GM19372 (cell line): ENCODE measurements around the gene ANKRD10.
A peak's percentile ranks its signal among the peaks of the same experiment; 100 is the strongest.
"Not testable (repeated sequence)": the region's sequence is repeated elsewhere in the genome, so short reads cannot be mapped to it uniquely, and the experiment has no call there.

Experiments used
- ATAC-seq: cut with Tn5 transposase; IDR thresholded peaks from one replicate; pipeline ENCODE4 v1.9.1; 2021; ENCODE audit warnings: mild to moderate bottlenecking, low read depth, moderate library complexity; ENCODE audit not compliant: unreplicated experiment

Gene ANKRD10

DNA sequence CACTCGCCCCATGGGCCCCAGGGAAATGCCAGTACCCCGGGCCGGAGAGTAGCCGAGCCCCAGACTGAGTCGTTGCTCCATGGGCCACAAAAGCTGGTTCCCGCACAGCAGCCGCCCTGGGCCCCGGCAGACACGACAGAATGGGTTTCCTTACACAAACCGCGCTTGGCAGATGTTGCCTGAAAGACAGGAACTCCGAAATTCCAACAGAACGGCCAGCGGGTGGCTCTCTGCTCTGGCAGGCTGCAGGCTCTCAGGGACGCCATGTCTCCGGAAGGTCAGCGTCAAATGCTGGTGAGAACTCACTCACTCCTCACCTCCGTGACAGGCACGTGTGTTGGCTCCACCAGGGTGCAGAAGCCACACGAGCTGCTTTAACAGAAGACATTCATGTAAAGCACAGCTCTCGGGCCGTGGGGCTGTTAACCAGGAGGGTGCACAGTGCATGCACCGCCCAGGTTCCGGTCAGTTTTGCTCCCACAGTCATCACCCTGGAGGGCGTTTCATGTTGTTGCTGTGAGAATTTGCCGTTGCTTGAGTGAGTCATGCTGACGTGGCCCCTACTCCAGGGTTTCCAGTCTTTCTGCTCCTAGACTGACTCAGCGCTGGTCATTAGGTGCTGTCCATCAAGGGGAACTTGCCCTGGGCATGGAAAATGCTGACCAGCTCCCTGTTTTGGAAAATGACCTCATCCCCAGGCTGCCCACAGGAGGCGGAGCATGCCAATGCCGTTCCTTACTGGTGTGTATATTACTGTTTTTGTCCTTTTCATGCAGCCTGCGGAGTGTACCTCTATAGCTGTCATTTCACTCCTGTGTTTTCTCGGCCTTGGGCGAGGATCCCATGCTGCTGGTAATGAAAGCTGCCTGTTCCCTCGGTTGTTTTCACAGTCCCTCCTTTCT lies 44.8 kb downstream of the ANKRD10 start:
- no peak for ATAC-seq

DNA sequence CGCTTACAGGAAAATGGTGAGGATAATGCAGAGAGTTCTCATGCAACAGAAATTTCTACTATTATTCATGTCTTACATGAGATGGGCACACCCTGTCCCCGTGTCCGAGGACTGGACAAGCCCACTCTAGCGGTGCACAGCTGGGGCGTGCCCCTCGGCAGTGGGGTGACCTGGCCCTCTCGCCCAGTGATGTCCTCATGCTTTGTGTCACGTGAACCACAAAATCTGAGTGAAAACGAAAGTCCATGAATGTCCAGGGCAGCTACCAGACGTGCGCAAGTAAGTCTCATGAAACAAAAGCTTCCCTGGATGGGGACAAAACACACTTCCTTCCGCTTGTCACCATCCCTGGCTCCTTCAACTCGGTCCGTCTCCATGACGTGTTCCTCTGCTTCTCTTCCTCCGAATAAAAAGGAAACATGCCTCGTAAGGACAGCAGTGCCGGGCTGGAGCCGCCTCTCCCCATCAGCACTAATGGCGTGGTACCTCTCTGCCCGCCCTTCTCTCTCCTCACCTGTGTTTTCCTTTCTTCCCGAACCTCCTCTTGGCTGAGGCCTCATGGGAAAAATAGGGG lies 45.6 kb downstream of the ANKRD10 start:
- no peak for ATAC-seq

DNA sequence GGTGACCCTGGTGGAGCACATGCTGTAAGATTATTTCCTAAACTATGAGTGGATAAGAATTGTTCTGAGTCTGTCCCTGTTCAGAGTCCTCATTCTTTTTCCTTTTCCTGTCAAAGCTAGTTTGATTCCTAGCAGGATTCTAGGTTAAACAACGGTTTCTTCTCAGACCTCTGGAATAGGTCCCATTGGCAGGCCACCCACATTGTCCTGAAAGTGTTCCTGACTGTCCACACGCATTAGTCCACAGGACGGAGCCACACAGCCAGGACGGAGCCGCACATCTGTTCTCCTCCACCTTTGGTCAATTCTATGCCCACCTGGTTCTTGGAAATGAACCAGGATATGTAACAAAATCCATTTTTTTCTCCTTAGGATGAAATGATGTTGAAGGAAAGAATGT lies 46.1 kb downstream of the ANKRD10 start:
- ATAC-seq: no peak

DNA sequence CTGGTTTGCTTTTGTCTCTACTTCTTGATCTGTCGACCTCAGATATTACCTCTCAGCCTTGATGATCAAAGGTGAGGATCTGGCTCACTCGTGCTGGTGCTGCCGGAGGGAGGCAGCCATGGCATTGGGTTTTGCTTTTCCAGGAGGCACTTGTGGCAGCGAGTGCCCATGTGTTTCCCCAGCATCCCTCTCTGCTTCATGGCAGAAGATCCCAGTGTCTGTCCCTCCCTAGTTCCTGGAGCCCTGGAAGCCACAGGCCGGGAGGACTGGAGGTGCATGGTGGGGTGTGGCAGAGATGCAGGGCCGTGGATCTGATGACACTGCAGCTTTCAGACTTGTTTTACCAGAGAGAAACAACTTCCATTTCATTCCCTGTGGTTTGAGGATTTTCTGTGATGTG lies 47.5 kb downstream of the ANKRD10 start:
- ATAC-seq: no peak

DNA sequence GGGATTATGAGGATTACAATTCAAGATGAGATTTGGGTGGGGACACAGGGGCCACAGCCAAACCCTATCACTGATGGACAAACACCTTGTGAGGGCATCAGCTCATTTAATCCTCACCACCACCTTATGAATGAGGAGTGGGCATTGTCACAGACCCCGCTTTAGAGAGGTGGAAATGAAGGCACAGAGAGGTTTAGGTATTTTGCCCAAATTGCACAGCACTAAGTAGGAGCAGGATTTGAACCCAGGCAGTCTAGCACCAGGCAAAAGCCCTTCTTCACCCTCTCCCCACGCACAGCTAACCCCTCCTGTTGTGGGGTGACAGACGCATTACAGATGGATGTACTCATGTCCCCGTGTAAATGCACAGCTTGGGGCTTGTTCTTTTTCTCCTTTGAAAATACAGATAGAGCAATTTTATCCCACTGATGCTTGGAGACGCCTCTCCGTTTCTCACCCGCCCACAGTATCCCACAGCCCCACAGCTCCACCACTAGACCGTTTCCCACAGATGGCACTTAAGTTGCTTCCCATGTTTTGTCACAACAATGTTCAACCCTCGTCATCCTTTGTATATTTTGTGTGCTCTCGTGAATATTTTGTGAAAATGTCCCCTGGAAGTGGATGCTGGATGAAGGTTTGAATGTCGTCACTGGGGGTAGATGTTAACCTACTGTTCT lies 48.2 kb downstream of the ANKRD10 start:
- ATAC-seq: no peak

- ATAC-seq: no peak
Measured at GRCh38 chr13:110863685-110864084, 51.2 kb downstream of the ANKRD10 start.

DNA sequence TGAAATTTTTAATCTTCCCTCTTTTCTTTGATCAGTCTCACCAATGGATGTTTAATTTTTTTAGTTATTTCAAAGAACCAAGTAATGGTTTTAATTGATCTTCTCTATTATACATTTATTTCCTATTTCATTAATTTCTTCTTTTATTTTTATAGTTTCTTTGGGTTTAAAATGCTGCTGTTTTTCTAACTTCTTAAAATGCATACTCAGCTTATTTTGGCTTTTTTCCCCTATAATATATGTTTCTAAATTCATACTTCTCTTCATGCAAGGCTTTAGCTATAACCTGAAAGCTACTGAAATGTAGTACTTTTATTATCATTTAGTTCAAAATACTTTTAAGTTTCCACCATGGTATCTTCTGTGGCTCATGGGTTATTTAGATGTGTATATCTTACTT lies 53.9 kb downstream of the ANKRD10 start:
- ATAC-seq: no peak

GRCh38 chr13:110856942-110857835 lies 57.7 kb downstream of the ANKRD10 start:
- ATAC-seq: no peak

- peak; percentile 60 for ATAC-seq
Measured at GRCh38 chr13:110855363-110855762, 59.5 kb downstream of the ANKRD10 start.

DNA sequence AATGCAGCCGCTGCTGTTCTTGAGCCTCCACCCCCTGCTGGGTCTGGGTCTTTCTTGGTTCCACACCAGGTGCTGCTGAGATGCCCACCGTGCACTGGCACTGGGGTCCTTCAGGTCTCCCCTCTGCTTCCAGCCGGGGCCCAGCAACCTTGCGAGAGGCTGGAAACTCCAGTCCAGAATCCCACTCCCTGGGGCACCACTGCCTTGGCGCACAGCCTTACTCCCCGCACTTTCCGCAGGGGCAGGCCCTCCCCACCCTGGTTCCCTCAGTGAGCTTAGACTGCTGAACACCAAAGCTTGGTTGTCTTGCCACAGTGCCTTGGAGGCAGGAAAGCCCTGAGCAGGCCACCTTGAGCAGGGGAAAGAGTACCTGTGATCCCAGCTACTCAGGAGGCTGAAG lies 60.0 kb downstream of the ANKRD10 start:
- no peak for ATAC-seq

DNA sequence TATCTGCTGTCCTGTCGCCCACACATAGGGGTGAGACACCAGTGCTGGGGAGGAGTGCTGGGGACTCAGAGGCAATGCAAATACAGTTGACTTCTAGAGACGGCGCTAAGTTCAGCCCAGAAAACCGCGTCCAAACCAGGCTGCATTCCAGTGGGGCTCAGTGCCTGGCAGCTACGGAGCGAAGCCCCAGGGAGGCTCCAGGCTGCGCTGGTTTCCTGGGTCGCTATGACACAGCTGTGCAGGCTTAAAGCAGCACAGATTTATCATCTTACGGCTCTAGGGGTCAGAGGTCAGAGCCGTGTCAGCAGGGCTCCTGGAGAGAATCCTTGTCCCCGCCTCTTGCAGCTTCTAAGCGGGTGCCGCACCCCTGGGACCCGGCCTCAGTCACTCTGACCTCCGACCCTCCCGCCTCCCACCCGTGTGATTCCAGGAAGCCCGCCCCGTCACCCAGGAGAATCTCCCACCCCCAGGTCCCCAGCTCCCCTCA lies 61.6 kb downstream of the ANKRD10 start:
- no peak for ATAC-seq

GRCh38 chr13:110850840-110851239 lies 64.0 kb downstream of the ANKRD10 start:
- no peak for ATAC-seq

DNA sequence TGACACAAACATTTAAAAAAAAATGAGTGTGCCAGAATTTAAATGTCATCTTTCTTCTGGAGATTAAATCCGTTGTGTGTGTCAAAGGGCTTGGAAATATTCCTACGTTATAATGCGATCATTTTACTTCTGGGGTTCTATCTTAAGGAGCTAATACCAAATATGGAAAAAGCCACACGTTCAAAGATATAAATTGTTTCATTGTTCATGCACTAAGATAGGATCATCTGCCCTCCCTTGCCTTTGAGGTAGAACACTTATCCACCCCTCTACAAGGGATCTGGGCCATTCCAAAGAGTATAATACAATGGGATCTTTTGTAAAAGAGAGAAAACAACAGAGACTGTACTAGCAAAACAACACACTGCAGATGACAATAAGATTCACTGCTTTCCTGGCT lies 64.9 kb downstream of the ANKRD10 start:
- no peak for ATAC-seq

GRCh38 chr13:110845520-110845919 lies 69.3 kb downstream of the ANKRD10 start:
- ATAC-seq: no peak

GRCh38 chr13:110841846-110842245 lies 73.0 kb downstream of the ANKRD10 start:
- ATAC-seq: no peak

DNA sequence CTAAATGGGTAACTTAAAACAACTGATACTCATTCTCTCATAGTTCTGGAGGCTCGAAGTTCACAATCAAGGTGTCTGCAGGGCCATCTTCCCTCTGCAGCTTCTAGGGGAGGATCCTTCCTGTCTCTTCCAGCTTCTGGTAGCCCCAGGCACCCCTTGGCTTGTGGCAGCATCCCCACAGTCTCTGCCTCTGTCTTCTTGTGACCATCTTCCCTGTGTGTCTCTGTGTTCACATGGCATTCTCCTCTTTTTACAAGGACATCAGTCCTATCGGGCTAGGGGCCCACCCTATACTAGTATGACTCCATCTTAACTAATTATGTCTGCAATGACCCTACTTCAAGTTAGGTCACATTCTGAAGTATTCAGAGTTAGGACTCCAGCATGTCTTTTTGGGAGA lies 73.5 kb downstream of the ANKRD10 start:
- no peak for ATAC-seq

GRCh38 chr13:110838867-110839538 lies 75.9 kb downstream of the ANKRD10 start:
- no peak for ATAC-seq

DNA sequence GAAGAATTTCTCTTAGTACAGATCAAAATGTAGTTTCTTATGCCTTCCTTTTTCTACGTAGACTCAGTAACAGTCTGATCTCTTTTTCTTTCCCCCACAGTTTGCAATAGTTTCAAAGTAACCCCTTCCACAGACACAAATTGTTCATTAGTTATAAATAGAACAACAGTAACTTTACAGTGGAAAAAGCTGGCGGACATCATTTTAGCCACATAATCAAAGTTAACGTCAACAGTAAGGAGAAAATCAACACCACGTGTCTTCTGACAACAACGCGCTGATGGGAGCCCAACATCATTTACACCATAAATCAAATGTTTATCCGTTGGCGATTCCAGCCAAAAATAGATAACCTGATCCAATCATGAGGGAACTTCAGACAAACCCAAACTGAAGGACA lies 76.8 kb downstream of the ANKRD10 start:
- no peak for ATAC-seq

DNA sequence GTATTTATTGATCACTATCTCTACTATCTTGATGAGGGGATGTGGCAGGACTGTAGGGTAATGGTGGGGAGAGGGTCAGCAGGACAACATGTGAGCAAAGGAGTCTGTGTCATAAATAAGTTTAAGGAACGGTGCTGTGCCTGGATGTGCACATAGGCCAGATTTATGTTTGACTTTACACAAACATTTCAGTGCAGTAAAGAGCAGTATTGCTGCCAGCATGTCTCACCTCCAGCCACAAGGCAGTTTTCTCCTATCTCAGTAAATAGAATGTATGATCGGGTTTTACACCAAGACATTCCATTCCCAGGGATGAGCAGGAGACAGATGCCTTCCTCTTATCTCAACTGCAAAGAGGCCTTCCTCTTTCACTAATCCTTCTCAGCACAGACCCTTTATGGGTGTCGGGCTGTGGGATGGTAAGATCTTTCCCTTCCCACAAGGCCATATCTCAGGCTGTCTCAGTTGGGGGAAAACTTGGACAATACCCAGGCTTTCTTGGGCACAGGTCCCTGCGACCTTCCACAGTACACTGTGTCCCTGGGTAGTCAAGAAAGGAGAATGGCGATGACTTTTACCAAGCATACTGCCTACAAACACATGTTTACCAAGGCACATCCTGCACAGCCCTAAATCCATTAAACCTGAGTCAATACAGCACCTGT lies 77.3 kb downstream of the ANKRD10 start:
- ATAC-seq: not testable (repeated sequence)

- no peak for ATAC-seq
Measured at GRCh38 chr13:110836605-110836903, 78.3 kb downstream of the ANKRD10 start.
